Heart left ventricle (tissue), 13 donors: ENCODE data around the gene DOCK1.

Experiments used
- POLR2A ChIP-seq, 2 donors: fragments of 450-650 bp; IDR thresholded peaks; one replicate each; pipeline ENCODE4 v1.6.1; 2017; ENCODE audit warnings: antibody characterized with exemption in 2 of 2, mild to moderate bottlenecking in 2 of 2, moderate library complexity in 2 of 2
- TF ChIP-seq, protein P1 (sequence below), 12 donors: fragments of 200-600 bp; sonication (generic) in 4 of 12; IDR thresholded peaks; one replicate each; pipeline versions ENCODE4 v1.5.0 to v1.8.0; 2018 to 2022; ENCODE audit warnings: antibody characterized with exemption in 12 of 12, mild to moderate bottlenecking in 5 of 12
- donor health status: ischemic (EF 13 %, LVEDD 7.1; RV severe dilation, severe dysfunction).
- donor health status: DM: no; HTN: yes; CAD: no.
- donor health status: DM: no; HTN: no; CAD: no.
- donor health status: ischemic (EF 25% LVEDD 6.9; RV normal size, moderate dysfunction).
- donor health status: ischemic (EF 25% LVEDD 5.7; RV mildly dilated, moderate dysfunction).
- donor health status: ischemic (EF 35%, LVEDD 5.7; RV mildly dilated, moderate dysfunction).
- donor health status: nonischemic (EF 11% LVEDD 7.7; RV severe dilation, severe dysfunction).
- donor health status: DM: yes; HTN: yes; CAD: no.
- donor health status: PGD.
- donor health status: ischemic (EF 29% LVEDD 5.4; RV normal size, mild dysfunction).
- donor health status: nonischemic (EF 23%, LVEDD 6.1; RV moderate dilation, normal function).

DNA sequence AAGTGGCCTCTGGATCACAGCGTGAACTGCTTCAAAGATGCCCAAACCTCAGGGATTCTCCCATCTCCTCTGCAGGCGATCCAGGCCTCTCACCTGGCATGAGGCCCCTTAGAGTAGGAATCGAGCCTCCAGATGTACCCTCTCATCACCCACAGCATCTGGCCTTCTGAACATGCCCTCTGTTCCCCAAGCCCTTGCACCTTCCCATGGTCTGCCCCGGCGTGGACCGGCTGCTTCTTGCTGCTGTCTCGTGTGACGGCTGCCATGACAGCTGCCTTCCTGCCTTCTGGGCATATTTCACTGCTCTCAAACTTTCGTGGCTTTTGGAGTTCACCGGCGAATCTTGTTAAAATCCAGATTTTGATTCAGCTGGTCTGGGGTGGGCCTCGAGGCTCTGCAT, 486.6 kb downstream of the DOCK1 start:
- TF ChIP-seq, protein P1, sequence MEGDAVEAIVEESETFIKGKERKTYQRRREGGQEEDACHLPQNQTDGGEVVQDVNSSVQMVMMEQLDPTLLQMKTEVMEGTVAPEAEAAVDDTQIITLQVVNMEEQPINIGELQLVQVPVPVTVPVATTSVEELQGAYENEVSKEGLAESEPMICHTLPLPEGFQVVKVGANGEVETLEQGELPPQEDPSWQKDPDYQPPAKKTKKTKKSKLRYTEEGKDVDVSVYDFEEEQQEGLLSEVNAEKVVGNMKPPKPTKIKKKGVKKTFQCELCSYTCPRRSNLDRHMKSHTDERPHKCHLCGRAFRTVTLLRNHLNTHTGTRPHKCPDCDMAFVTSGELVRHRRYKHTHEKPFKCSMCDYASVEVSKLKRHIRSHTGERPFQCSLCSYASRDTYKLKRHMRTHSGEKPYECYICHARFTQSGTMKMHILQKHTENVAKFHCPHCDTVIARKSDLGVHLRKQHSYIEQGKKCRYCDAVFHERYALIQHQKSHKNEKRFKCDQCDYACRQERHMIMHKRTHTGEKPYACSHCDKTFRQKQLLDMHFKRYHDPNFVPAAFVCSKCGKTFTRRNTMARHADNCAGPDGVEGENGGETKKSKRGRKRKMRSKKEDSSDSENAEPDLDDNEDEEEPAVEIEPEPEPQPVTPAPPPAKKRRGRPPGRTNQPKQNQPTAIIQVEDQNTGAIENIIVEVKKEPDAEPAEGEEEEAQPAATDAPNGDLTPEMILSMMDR (IDR thresholded peaks at IDR 0.05): no peak
- no peak for TF ChIP-seq POLR2A (IDR thresholded peaks at IDR 0.05)
